IMR-90 (cell line): ENCODE measurements around the gene PIP4K2A. TPM values are rescaled to one million over a fixed set of nuclear protein-coding genes. Genes with fewer than 3 reads are reported as not detected.

Experiments used
- ATAC-seq: fragments of 200-7000 bp; cut with Tn5 transposase; 2 replicates; pipeline ENCODE4 v1.9.1; 2020; ENCODE audit warnings: low read depth, mild to moderate bottlenecking, moderate library complexity
- BruUV-seq: library from RNA; stranded (reverse); fragments of 400-500 nt; replicated peaks from 2 replicates; lab custom pipeline; 2021; lab: Mats Ljungman, UMichigan
- CTCF ChIA-PET: fragments of 300-600 bp; formaldehyde crosslinking; extraction: SDS; loops from one replicate; lab custom pipeline; 2021; ENCODE audit warnings: antibody characterized with exemption; lab: Yijun Ruan, JAX
- POLR2A ChIA-PET: fragments of 300-600 bp; sonication (Branson Sonifier 250); formaldehyde crosslinking; loops from one replicate; lab custom pipeline; 2022; ENCODE audit warnings: antibody characterized with exemption; ENCODE audit not compliant: unreplicated experiment; lab: Charles Lee
- DNase-seq: peaks from one replicate; pipeline ENCODE4 v3.0.0; 2013
- H2AFZ ChIP-seq: replicated peaks from 2 replicates; pipeline ENCODE3; 2013; ENCODE audit warnings: low read length, mild to moderate bottlenecking; ENCODE audit not compliant: poor library complexity
- H2AK5ac ChIP-seq: 2 replicates; pipeline ENCODE4 v1.6.1; 2013; ENCODE audit warnings: low read depth, low read length, inconsistent platforms
- H2AK9ac ChIP-seq: replicated peaks from 2 replicates; pipeline ENCODE3; 2013; ENCODE audit warnings: mild to moderate bottlenecking, low read depth, low read length, moderate library complexity; ENCODE audit not compliant: poor library complexity
- H2BK120ac ChIP-seq: 2 replicates; pipeline ENCODE4 v1.6.1; 2013; ENCODE audit warnings: low read depth, low read length, inconsistent platforms
- H2BK15ac ChIP-seq: 3 replicates; pipeline ENCODE4 v1.6.1; 2013; ENCODE audit warnings: low read depth, low read length, inconsistent platforms
- H2BK20ac ChIP-seq: 2 replicates; pipeline ENCODE4 v1.6.1; 2013; ENCODE audit warnings: low read depth, mild to moderate bottlenecking, inconsistent platforms, low read length, moderate library complexity
- H2BK5ac ChIP-seq: 2 replicates; pipeline ENCODE4 v1.6.1; 2013; ENCODE audit warnings: mild to moderate bottlenecking, low read depth, low read length, inconsistent platforms; ENCODE audit not compliant: poor library complexity, severe bottlenecking
- H3K14ac ChIP-seq: replicated peaks from 2 replicates; pipeline ENCODE4 v1.6.1; 2013; ENCODE audit warnings: low read depth, low read length, inconsistent platforms
- H3K18ac ChIP-seq: 2 replicates; pipeline ENCODE4 v1.6.1; 2013; ENCODE audit warnings: low read depth, low read length, control low read depth
- H3K23ac ChIP-seq: 2 replicates; pipeline ENCODE4 v1.6.1; 2013; ENCODE audit warnings: low read depth, low read length, inconsistent platforms
- H3K27ac ChIP-seq: 2 replicates; pipeline ENCODE4 v1.5.1; 2013; ENCODE audit warnings: mild to moderate bottlenecking, control low read depth, low read length; ENCODE audit not compliant: insufficient read depth
- H3K27me3 ChIP-seq: 2 replicates; pipeline ENCODE4 v1.6.1; 2013; ENCODE audit warnings: low read length; ENCODE audit not compliant: control insufficient read depth, insufficient read depth
- H3K36me3 ChIP-seq: 2 replicates; pipeline ENCODE4 v1.6.1; 2013; ENCODE audit warnings: low read length, mixed read lengths; ENCODE audit not compliant: control insufficient read depth, insufficient read depth
- H3K4ac ChIP-seq: 2 replicates; pipeline ENCODE4 v1.6.1; 2013; ENCODE audit warnings: low read depth, low read length, inconsistent platforms
- H3K4me1 ChIP-seq: 2 replicates; pipeline ENCODE4 v1.6.1; 2013; ENCODE audit warnings: low read length, mixed read lengths; ENCODE audit not compliant: control insufficient read depth, insufficient read depth
- H3K4me2 ChIP-seq: 2 replicates; pipeline ENCODE4 v1.6.1; 2013; ENCODE audit warnings: low read depth, mild to moderate bottlenecking, control low read depth, low read length, moderate library complexity
- H3K4me3 ChIP-seq: 2 replicates; pipeline ENCODE4 v1.5.1; 2013; ENCODE audit warnings: low read depth, mild to moderate bottlenecking, control low read depth, low read length, moderate library complexity; ENCODE audit not compliant: insufficient read depth
- H3K56ac ChIP-seq: 2 replicates; pipeline ENCODE4 v1.6.1; 2013; ENCODE audit warnings: low read length, inconsistent platforms; ENCODE audit not compliant: insufficient read depth; ENCODE audit errors: extremely low read depth
- H3K79me1 ChIP-seq, 2 experiments: 2 replicates each; pipeline ENCODE4 v1.6.1; 2013; ENCODE audit warnings: low read length in 2 of 2, inconsistent platforms in 1 of 2, low read depth in 1 of 2
- H3K9ac ChIP-seq: 2 replicates; pipeline ENCODE4 v1.6.1; 2013; ENCODE audit warnings: low read depth, low read length, control low read depth
- H3K9me1 ChIP-seq: 2 replicates; pipeline ENCODE4 v1.6.1; 2013; ENCODE audit warnings: low read length, inconsistent platforms; ENCODE audit not compliant: insufficient read depth
- H3K9me3 ChIP-seq: 2 replicates; pipeline ENCODE4 v1.6.1; 2013; ENCODE audit warnings: low read length; ENCODE audit not compliant: control insufficient read depth, insufficient read depth
- H4K20me1 ChIP-seq: 2 replicates; pipeline ENCODE4 v1.6.1; 2013; ENCODE audit warnings: low read length, inconsistent platforms; ENCODE audit not compliant: insufficient read depth
- H4K5ac ChIP-seq: 2 replicates; pipeline ENCODE4 v1.6.1; 2013; ENCODE audit warnings: mild to moderate bottlenecking, low read depth, low read length, control low read depth
- H4K8ac ChIP-seq, 2 experiments: 2 replicates each; pipeline ENCODE4 v1.6.1; 2013; ENCODE audit warnings: low read depth in 2 of 2, low read length in 2 of 2, control low read depth in 1 of 2, inconsistent platforms in 1 of 2
- H4K91ac ChIP-seq: 2 replicates; pipeline ENCODE4 v1.6.1; 2013; ENCODE audit warnings: low read depth, low read length, inconsistent platforms; ENCODE audit not compliant: insufficient read depth
- BHLHE40 ChIP-seq: fragments of 150-350 bp; IDR thresholded peaks from 2 replicates; pipeline ENCODE4 v1.6.1; 2016; ENCODE audit warnings: mild to moderate bottlenecking, low read depth, low read length
- MAFK ChIP-seq: IDR thresholded peaks from 2 replicates; pipeline ENCODE4 v1.6.1; 2012; ENCODE audit warnings: low read depth, low read length, improper control_type of control experiment
- MXI1 ChIP-seq: IDR thresholded peaks from 2 replicates; pipeline ENCODE4 v1.6.1; 2012; ENCODE audit warnings: low read depth, mild to moderate bottlenecking, low read length, moderate library complexity, borderline replicate concordance
- NFE2L2 ChIP-seq: fragments of 150-350 bp; IDR thresholded peaks from 2 replicates; pipeline ENCODE4 v1.6.1; 2016; ENCODE audit warnings: low read depth, mild to moderate bottlenecking, low read length
- POLR2A ChIP-seq: IDR thresholded peaks from 2 replicates; pipeline ENCODE4 v1.6.1; 2012; ENCODE audit warnings: mild to moderate bottlenecking, low read depth, low read length
- RAD21 ChIP-seq: IDR thresholded peaks from 2 replicates; pipeline ENCODE4 v1.6.1; 2012; ENCODE audit warnings: low read length, improper control_type of control experiment
- SMC3 ChIP-seq: fragments of 150-350 bp; IDR thresholded peaks from 2 replicates; pipeline ENCODE4 v1.6.1; 2016; ENCODE audit warnings: low read depth, mild to moderate bottlenecking, antibody characterized with exemption, low read length, moderate library complexity
- WGBS, 2 experiments: methylation state at CpG; one replicate each; pipeline versions ENCODE4 v1.1.5 to v1.1.7; 2013; ENCODE audit warnings: missing lambda C conversion rate in 2 of 2; ENCODE audit not compliant: insufficient read length in 1 of 2; ENCODE audit errors: extremely low coverage in 2 of 2; 5-methylcytosine and 5-hydroxymethylcytosine counted together
- dilution Hi-C: fragments of 300-500 bp; cut with HindIII; formaldehyde crosslinking; loops from one replicate; pipeline ENCODE4 v1.14.3; 2018; ENCODE audit warnings: low sequenced_read_pairs; ENCODE audit not compliant: unreplicated experiment
- in situ Hi-C: fragments of 300-500 bp; cut with MboI; formaldehyde crosslinking; loops from 3 replicates; pipeline ENCODE4 v1.14.3; 2019; ENCODE audit warnings: low sequenced_read_pairs, inconsistent platforms, mixed read lengths
- intact Hi-C: fragments of 100-400 bp; cut with micrococcal nuclease; formaldehyde crosslinking; loops from 2 replicates; pipeline ENCODE4 v1.10.0; 2022
- polyA plus RNA-seq, 3 experiments: library from polyadenylated mRNA; depleted of rRNA; stranded (reverse); fragments of >200 nt; gene quantifications; 2 replicates each; pipeline ENCODE4 v1.2.3, GENCODE V29; 2012; ENCODE audit warnings: low replicate concordance in 1 of 3
- total RNA-seq: library from RNA; depleted of rRNA; stranded (reverse); fragments of >200 nt; gene quantifications from 2 replicates; pipeline ENCODE4 v1.2.3, GENCODE V29; 2012
- TF ChIP-seq, protein P1 (sequence below): fragments of 150-350 bp; IDR thresholded peaks from 2 replicates; pipeline ENCODE4 v1.6.1; 2017; ENCODE audit warnings: mild to moderate bottlenecking, antibody characterized with exemption, low read length, low read depth
- TF ChIP-seq, protein P2 (sequence below): fragments of 150-350 bp; IDR thresholded peaks from 2 replicates; pipeline ENCODE4 v1.6.1; 2016; ENCODE audit warnings: low read depth, mild to moderate bottlenecking, low read length, moderate library complexity, borderline replicate concordance

Gene PIP4K2A
- total and polyA plus RNA-seq, 2 of the 4 experiments (the other 2 are of a cell fraction): 9.8 to 18.1 TPM

DNA sequence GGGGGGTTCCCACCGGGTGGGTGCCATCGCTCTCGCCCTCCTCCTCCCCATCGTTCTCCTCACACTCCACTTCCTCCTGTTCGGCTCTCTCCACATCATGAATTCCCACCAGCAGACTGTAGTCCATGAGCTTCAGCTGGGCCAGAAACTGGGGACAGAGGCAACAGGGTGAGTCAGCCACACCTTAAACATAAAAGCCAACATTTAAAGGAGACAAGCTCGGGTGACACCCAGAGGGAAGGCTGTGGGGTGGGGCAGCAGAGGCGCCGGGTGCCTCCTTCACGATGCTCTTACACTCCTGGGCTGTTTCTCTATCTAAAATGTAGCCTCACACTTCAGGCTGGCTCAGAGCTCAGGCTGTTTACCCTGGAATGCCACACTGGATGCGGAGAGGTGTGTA lies 172.5 kb downstream of the PIP4K2A start:
- H4K91ac ChIP-seq: no peak overlapping the region
- DNase-seq (no peak), ATAC-seq (no peak)
- H3K9me3 ChIP-seq: no peaks in the 10 kb centered on the region
- H3K18ac ChIP-seq: no peak overlapping the region
- POLR2A ChIA-PET: no interaction called here
- H3K36me3 ChIP-seq: peaks cover 30% of the 10 kb centered on the region
- H2BK5ac ChIP-seq: no peak overlapping the region
- no peak overlapping the region for H3K4me3 ChIP-seq
- in situ Hi-C loops (no loop called here), intact Hi-C loops (no loop called here), dilution Hi-C loops (no loop called here)
- no peak overlapping the region for H4K5ac ChIP-seq
- no peak overlapping the region for H2AK5ac ChIP-seq
- no peak for TF ChIP-seq BHLHE40
- no peak for TF ChIP-seq MAFK
- TF ChIP-seq, protein P1, sequence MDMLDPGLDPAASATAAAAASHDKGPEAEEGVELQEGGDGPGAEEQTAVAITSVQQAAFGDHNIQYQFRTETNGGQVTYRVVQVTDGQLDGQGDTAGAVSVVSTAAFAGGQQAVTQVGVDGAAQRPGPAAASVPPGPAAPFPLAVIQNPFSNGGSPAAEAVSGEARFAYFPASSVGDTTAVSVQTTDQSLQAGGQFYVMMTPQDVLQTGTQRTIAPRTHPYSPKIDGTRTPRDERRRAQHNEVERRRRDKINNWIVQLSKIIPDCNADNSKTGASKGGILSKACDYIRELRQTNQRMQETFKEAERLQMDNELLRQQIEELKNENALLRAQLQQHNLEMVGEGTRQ: no peak
- TF ChIP-seq POLR2A: no peak
- TF ChIP-seq NFE2L2: no peak
- TF ChIP-seq MXI1: no peak
- TF ChIP-seq SMC3: no peak
- TF ChIP-seq, protein P2, sequence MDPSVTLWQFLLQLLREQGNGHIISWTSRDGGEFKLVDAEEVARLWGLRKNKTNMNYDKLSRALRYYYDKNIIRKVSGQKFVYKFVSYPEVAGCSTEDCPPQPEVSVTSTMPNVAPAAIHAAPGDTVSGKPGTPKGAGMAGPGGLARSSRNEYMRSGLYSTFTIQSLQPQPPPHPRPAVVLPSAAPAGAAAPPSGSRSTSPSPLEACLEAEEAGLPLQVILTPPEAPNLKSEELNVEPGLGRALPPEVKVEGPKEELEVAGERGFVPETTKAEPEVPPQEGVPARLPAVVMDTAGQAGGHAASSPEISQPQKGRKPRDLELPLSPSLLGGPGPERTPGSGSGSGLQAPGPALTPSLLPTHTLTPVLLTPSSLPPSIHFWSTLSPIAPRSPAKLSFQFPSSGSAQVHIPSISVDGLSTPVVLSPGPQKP: no peak
- no peak for TF ChIP-seq RAD21
- no peaks in the 10 kb centered on the region for H3K4me1 ChIP-seq
- H3K14ac ChIP-seq: no peak overlapping the region
- H3K9ac ChIP-seq: no peak overlapping the region
- no peak overlapping the region for H2AFZ ChIP-seq
- H4K20me1 ChIP-seq: no peaks in the 10 kb centered on the region
- BruUV-seq: no TSS peak
- H2BK15ac ChIP-seq: no peak overlapping the region
- no peak overlapping the region for H3K23ac ChIP-seq
- no peak overlapping the region for H3K27ac ChIP-seq
- WGBS, 2 experiments: 86% methylated on average over 1 of the region's 10 CpGs; no CpG with 5 or more reads in 1 of the 2 experiments
- H2BK120ac ChIP-seq: no peak overlapping the region
- H3K4ac ChIP-seq: no peak overlapping the region
- H2AK9ac ChIP-seq: no peak overlapping the region
- no peaks in the 10 kb centered on the region for H3K9me1 ChIP-seq
- no peak overlapping the region for H3K56ac ChIP-seq
- CTCF ChIA-PET: no interaction called here
- H3K4me2 ChIP-seq: no peak overlapping the region
- no peaks in the 10 kb centered on the region for H3K27me3 ChIP-seq
- H3K79me1 ChIP-seq: no peaks in the 10 kb centered on the region
- H2BK20ac ChIP-seq: no peak overlapping the region
- H4K8ac ChIP-seq: no peak overlapping the region
